Measurements from ENCODE around the gene ST14. TPM values are rescaled to one million over a fixed set of nuclear protein-coding genes. Genes with fewer than 3 reads are reported as not detected.

The ST14 gene
- total RNA-seq, 4 donors from 2014 or later, result 109 to 225 (median 141) TPM

DNA sequence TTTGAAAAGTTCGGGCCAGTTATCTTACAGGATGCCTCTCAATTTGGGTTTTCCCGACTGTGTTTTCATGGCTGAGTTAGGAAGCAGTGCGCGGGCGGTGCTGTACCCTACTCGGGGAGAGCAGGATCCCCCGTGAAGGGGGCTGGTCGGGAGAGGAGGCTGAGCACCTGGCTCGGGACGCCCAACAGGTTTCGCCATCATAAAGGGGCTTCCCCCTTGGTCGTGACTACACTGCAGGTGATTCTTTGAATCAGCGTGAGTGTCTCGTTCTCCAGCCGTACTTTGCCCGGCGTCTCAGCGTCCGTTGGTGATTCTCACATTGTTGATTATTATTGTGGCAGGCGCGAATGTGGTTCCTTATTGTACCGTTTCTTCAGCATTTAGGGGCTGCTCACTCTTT is 46.6 kb downstream of the ST14 start:
- Histone ChIP-seq H3K4me1 (no peaks in the 10 kb centered on the region), H3K4me3 (no peak overlapping the region), H3K27ac (no peak overlapping the region), H3K27me3 (no peaks in the 10 kb centered on the region), H3K9me3 (no peaks in the 10 kb centered on the region), H3K36me3 (peaks cover 0 to 100% (median 4%) of the 10 kb centered on the region in 3 donors)
- TF ChIP-seq, protein P1, sequence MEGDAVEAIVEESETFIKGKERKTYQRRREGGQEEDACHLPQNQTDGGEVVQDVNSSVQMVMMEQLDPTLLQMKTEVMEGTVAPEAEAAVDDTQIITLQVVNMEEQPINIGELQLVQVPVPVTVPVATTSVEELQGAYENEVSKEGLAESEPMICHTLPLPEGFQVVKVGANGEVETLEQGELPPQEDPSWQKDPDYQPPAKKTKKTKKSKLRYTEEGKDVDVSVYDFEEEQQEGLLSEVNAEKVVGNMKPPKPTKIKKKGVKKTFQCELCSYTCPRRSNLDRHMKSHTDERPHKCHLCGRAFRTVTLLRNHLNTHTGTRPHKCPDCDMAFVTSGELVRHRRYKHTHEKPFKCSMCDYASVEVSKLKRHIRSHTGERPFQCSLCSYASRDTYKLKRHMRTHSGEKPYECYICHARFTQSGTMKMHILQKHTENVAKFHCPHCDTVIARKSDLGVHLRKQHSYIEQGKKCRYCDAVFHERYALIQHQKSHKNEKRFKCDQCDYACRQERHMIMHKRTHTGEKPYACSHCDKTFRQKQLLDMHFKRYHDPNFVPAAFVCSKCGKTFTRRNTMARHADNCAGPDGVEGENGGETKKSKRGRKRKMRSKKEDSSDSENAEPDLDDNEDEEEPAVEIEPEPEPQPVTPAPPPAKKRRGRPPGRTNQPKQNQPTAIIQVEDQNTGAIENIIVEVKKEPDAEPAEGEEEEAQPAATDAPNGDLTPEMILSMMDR (IDR thresholded peaks at IDR 0.05), result no peak
- no peak for TF ChIP-seq POLR2A (IDR thresholded peaks at IDR 0.05)
- WGBS, 2 donors, result 80% methylated on average over 11 to 14 of the region's 22 CpGs
- DNase-seq, result no peak
- intact Hi-C loops (cut with DNase I), result no loop called here

DNA sequence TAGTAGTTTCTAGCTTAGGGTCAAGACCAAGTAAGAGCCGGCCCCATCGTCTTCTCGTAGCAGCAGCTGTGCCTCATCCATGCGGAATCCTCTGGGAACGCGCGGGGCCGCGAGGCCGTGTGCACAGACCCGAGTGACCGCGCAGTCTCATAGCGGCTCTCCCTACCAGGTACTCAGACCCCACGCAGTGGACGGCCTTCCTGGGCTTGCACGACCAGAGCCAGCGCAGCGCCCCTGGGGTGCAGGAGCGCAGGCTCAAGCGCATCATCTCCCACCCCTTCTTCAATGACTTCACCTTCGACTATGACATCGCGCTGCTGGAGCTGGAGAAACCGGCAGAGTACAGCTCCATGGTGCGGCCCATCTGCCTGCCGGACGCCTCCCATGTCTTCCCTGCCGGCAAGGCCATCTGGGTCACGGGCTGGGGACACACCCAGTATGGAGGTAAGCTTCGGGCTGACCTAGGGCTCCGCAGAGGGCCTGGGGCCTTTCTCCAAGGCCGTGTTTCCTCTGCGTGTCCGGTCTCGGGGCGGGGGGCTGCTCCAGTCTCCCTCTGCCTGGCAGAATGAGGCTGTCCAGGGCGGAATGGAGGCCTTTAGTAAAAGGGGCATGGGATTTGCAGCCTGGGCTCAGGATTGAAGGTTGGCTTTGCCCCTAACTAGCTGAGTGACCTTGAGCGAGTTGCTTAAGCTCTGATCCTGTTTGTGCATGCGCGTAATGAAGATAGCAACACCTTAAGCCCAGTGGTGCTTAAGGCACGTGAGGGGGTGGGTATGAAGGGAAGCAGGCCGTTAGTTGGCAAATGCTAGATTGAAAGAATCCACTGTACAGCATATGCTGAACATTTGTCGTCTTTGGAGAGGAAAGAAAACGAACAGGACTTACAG is 48.9 kb downstream of the ST14 start:
- H3K4me3 ChIP-seq, result no peak overlapping the region
- no peak for TF ChIP-seq POLR2A (IDR thresholded peaks at IDR 0.05)
- TF ChIP-seq, protein P1 (IDR thresholded peaks at IDR 0.05), result no peak
- WGBS, 2 donors, result 91% methylated on average over 21 to 33 of the region's 45 CpGs
- H3K9me3 ChIP-seq, result no peaks in the 10 kb centered on the region
- no peaks in the 10 kb centered on the region for H3K27me3 ChIP-seq
- no peak for DNase-seq
- H3K4me1 ChIP-seq, result peaks cover 0 to 8% (median 4%) of the 10 kb centered on the region in 3 donors
- H3K27ac ChIP-seq, result no peak overlapping the region
- intact Hi-C loops (cut with DNase I), result no loop called here
- H3K36me3 ChIP-seq, result peaks cover 0 to 94% (median 4%) of the 10 kb centered on the region in 3 donors

DNA sequence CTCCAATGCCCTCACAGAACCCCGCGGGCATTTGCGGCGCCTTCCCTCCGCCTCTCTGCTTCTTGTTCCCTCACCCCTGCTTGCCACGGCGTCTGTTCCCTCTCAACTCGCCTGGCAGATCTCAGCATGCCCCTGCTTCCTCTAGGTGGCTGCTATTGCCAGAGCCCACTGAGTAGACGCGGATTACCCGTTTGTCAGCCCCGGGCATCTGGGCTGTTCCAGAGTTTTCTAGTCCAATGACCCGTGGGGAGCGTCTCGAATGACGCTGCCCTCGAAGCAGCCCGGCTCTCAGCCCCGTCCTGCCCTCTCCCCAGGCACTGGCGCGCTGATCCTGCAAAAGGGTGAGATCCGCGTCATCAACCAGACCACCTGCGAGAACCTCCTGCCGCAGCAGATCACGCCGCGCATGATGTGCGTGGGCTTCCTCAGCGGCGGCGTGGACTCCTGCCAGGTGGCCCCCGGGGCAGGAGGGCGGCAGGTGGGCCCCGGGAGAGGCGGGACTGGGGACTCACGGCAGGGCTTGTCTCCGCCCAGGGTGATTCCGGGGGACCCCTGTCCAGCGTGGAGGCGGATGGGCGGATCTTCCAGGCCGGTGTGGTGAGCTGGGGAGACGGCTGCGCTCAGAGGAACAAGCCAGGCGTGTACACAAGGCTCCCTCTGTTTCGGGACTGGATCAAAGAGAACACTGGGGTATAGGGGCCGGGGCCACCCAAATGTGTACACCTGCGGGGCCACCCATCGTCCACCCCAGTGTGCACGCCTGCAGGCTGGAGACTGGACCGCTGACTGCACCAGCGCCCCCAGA is 49.7 kb downstream of the ST14 start:
- peaks cover 0 to 8% (median 4%) of the 10 kb centered on the region in 3 donors for H3K4me1 ChIP-seq
- H3K27me3 ChIP-seq, result no peaks in the 10 kb centered on the region
- WGBS, 2 donors, result 82 to 91% methylated on average over 20 to 28 of the region's 53 CpGs
- TF ChIP-seq, protein P1 (IDR thresholded peaks at IDR 0.05), result no peak
- TF ChIP-seq POLR2A (IDR thresholded peaks at IDR 0.05), result no peak
- peaks cover 0 to 89% (median 4%) of the 10 kb centered on the region in 3 donors for H3K36me3 ChIP-seq
- H3K27ac ChIP-seq, result no peak overlapping the region
- no peak for DNase-seq
- no peak overlapping the region for H3K4me3 ChIP-seq
- intact Hi-C loops (cut with DNase I), result no loop called here
- no peaks in the 10 kb centered on the region for H3K9me3 ChIP-seq

DNA sequence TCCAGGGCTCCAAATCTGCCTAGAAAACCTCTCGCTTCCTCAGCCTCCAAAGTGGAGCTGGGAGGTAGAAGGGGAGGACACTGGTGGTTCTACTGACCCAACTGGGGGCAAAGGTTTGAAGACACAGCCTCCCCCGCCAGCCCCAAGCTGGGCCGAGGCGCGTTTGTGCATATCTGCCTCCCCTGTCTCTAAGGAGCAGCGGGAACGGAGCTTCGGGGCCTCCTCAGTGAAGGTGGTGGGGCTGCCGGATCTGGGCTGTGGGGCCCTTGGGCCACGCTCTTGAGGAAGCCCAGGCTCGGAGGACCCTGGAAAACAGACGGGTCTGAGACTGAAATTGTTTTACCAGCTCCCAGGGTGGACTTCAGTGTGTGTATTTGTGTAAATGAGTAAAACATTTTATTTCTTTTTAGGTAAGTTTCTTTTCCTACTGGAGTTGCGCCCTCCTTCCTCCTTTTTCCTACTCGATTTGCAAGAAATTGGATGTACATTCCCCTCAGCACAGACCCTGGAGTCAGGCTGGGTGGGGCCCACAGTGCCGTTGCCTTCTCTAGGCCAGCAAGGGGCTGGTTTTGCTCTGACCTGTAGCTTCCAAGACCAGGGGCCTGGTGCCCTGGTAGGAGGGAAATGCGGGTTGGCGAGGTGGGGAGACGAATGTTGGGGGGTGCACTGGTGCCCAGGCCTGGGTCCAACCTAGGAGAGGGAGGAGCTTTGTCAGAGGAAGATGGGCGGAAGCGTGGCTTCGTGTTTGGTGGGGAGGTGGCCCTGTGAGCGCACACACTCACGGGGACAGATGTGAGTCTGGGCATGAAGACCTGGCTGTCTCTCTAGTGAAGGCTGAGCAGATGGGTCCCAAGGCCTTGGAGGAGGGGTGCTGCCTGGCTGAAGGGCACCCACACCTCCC is 50.6 kb downstream of the ST14 start:
- intact Hi-C loops (cut with DNase I), result no loop called here
- Histone ChIP-seq H3K27me3 (no peaks in the 10 kb centered on the region), H3K36me3 (peaks cover 0 to 86% (median 4%) of the 10 kb centered on the region in 3 donors), H3K4me3 (no peak overlapping the region), H3K27ac (no peak overlapping the region), H3K9me3 (no peaks in the 10 kb centered on the region), H3K4me1 (peaks cover 0 to 8% (median 4%) of the 10 kb centered on the region in 3 donors)
- 84 to 87% methylated on average over 17 to 22 of the region's 23 CpGs for WGBS, 2 donors
- no peak for DNase-seq
- TF ChIP-seq, protein P1 (IDR thresholded peaks at IDR 0.05), result no peak
- TF ChIP-seq POLR2A (IDR thresholded peaks at IDR 0.05), result no peak

Data from esophagus squamous epithelium (tissue), 5 donors.